ENCODE measurements around the gene CALHM4.

DNA sequence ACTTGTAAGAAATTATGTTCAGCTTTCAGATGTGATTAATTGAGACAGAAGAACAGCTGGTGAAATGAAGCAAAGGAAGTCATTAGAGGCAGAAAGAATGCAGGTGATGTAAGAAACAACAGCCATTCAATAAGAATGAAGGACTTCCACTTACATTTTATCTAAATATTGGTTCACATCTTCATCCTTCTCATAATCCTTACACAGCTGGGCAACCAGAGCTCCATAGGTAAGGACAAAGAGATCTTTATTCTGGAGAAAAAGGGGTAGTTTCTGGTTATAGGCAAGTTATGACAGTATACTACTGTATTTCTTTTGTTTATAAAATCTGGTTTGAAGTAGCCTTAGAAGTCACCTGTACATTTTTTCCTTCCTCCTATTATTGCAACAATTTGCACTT is 10.4 kb upstream of the CALHM4 start:
- TF ChIP-seq, protein P1, sequence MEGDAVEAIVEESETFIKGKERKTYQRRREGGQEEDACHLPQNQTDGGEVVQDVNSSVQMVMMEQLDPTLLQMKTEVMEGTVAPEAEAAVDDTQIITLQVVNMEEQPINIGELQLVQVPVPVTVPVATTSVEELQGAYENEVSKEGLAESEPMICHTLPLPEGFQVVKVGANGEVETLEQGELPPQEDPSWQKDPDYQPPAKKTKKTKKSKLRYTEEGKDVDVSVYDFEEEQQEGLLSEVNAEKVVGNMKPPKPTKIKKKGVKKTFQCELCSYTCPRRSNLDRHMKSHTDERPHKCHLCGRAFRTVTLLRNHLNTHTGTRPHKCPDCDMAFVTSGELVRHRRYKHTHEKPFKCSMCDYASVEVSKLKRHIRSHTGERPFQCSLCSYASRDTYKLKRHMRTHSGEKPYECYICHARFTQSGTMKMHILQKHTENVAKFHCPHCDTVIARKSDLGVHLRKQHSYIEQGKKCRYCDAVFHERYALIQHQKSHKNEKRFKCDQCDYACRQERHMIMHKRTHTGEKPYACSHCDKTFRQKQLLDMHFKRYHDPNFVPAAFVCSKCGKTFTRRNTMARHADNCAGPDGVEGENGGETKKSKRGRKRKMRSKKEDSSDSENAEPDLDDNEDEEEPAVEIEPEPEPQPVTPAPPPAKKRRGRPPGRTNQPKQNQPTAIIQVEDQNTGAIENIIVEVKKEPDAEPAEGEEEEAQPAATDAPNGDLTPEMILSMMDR (IDR thresholded peaks at IDR 0.05) = no peak
- no peak for TF ChIP-seq POLR2A (IDR thresholded peaks at IDR 0.05)
